GM23338 (cell line): ENCODE measurements around the gene ABR. TPM values are rescaled to one million over a fixed set of nuclear protein-coding genes. Genes with fewer than 3 reads are reported as not detected.

ENCODE experiments used
- ATAC-seq: fragments of 200-7000 bp; cut with Tn5 transposase; 3 replicates; pipeline ENCODE4 v1.9.1; 2020
- DNase-seq: peaks from one replicate; pipeline ENCODE4 v3.0.0-alpha.2; 2015; ENCODE audit warnings: low spot score
- H2AFZ ChIP-seq: fragments of 200-600 bp; sonication (generic); 2 replicates; pipeline ENCODE4 v1.8.0; 2016; ENCODE audit warnings: antibody characterized with exemption, mild to moderate bottlenecking, moderate library complexity
- H3F3A ChIP-seq: fragments of 200-600 bp; sonication (generic); replicated peaks from 2 replicates; pipeline ENCODE4 v1.8.0; 2017; ENCODE audit warnings: antibody characterized with exemption, mixed run types, low read depth
- H3K27ac ChIP-seq: fragments of 200-600 bp; sonication (generic); 2 replicates; pipeline ENCODE4 v1.6.1; 2016; ENCODE audit warnings: low read depth
- H3K27me3 ChIP-seq: fragments of 200-600 bp; sonication (generic); 2 replicates; pipeline ENCODE4 v1.8.0; 2016; ENCODE audit warnings: mild to moderate bottlenecking, mixed run types, moderate library complexity; ENCODE audit not compliant: insufficient read depth
- H3K36me3 ChIP-seq: fragments of 200-600 bp; sonication (generic); 2 replicates; pipeline ENCODE4 v1.8.0; 2016; ENCODE audit warnings: mild to moderate bottlenecking; ENCODE audit not compliant: insufficient read depth
- H3K4me1 ChIP-seq: fragments of 200-600 bp; sonication (generic); 2 replicates; pipeline ENCODE4 v1.8.0; 2016; ENCODE audit warnings: mild to moderate bottlenecking, moderate library complexity; ENCODE audit not compliant: insufficient read depth
- H3K4me2 ChIP-seq: fragments of 200-600 bp; sonication (generic); 2 replicates; pipeline ENCODE4 v1.7.1; 2017; ENCODE audit warnings: mixed run types
- H3K4me3 ChIP-seq: fragments of 200-600 bp; sonication (generic); 2 replicates; pipeline ENCODE4 v1.6.1; 2016; ENCODE audit warnings: mixed run types
- H3K79me2 ChIP-seq: fragments of 200-600 bp; sonication (generic); replicated peaks from 2 replicates; pipeline ENCODE4 v1.8.0; 2017; ENCODE audit warnings: mild to moderate bottlenecking; ENCODE audit not compliant: insufficient read depth
- H3K9me2 ChIP-seq: fragments of 200-600 bp; sonication (generic); 2 replicates; pipeline ENCODE4 v1.8.0; 2017; ENCODE audit not compliant: insufficient read depth
- H4K20me1 ChIP-seq: fragments of 200-600 bp; sonication (generic); replicated peaks from 2 replicates; pipeline ENCODE4 v1.8.0; 2017; ENCODE audit warnings: mild to moderate bottlenecking; ENCODE audit not compliant: insufficient read depth
- H3K27ac Mint-ChIP-seq: 2 replicates; pipeline ENCODE4 v1.8.0; 2020; ENCODE audit warnings: inconsistent platforms, mild to moderate bottlenecking, moderate library complexity, mixed read lengths
- H3K27me3 Mint-ChIP-seq: 3 replicates; pipeline ENCODE4 v1.8.0; 2022; ENCODE audit warnings: low read depth, mild to moderate bottlenecking, moderate library complexity, mixed read lengths, inconsistent platforms; ENCODE audit not compliant: insufficient read depth, poor library complexity
- H3K36me3 Mint-ChIP-seq: 3 replicates; pipeline ENCODE4 v1.8.0; 2021; ENCODE audit warnings: low read depth, mild to moderate bottlenecking, inconsistent platforms, moderate library complexity, mixed read lengths
- H3K4me1 Mint-ChIP-seq: 3 replicates; pipeline ENCODE4 v1.8.0; 2020; ENCODE audit warnings: mild to moderate bottlenecking, inconsistent platforms, mixed read lengths
- H3K4me3 Mint-ChIP-seq: 3 replicates; pipeline ENCODE4 v1.8.0; 2021; ENCODE audit warnings: moderate library complexity, mild to moderate bottlenecking, inconsistent platforms, mixed read lengths
- H3K9me3 Mint-ChIP-seq: 3 replicates; pipeline ENCODE4 v1.8.0; 2020; ENCODE audit warnings: moderate library complexity, mild to moderate bottlenecking, inconsistent platforms, mixed read lengths
- STAT1 ChIP-seq: IDR thresholded peaks from one replicate; pipeline ENCODE4 v1.6.1; 2016; ENCODE audit warnings: antibody characterized with exemption; ENCODE audit not compliant: unreplicated experiment
- ZNF114 ChIP-seq: fragments of 250-450 bp; sonication (Bioruptor Pico); IDR thresholded peaks from 2 replicates; pipeline ENCODE4 v1.5.0; 2020; ENCODE audit warnings: mild to moderate bottlenecking, moderate library complexity
- polyA plus RNA-seq: library from polyadenylated mRNA; unstranded; fragments of >200 nt; fragmentation: Nextera tagmentation; extraction: Ambion mirVana; gene quantifications from 2 replicates; pipeline ENCODE4 v1.2.1, GENCODE V29; 2016
- total RNA-seq: library from RNA; depleted of rRNA; stranded (reverse); fragments of >200 nt; shearing (Covaris generic); gene quantifications from 2 replicates; pipeline ENCODE4 v1.2.3, GENCODE V29; 2014
- TF ChIP-seq, protein P1 (sequence below): fragments of 250-450 bp; sonication (Bioruptor Pico); IDR thresholded peaks from 2 replicates; pipeline ENCODE4 v1.5.0; 2020; ENCODE audit warnings: mild to moderate bottlenecking, moderate library complexity
- TF ChIP-seq, protein P2 (sequence below): IDR thresholded peaks from 2 replicates; pipeline ENCODE4 v1.6.1; 2016; ENCODE audit warnings: antibody characterized with exemption
- TF ChIP-seq, protein P3 (sequence below), 2 experiments: fragments of 200-600 bp in 1 of 2; sonication (generic) in 1 of 2; conservative IDR thresholded peaks; 2 replicates each; pipeline versions ENCODE4 v1.5.1 to v1.6.1; 2016 to 2017; ENCODE audit warnings: antibody characterized with exemption in 2 of 2, low read depth in 2 of 2, mild to moderate bottlenecking in 2 of 2, moderate library complexity in 1 of 2

ABR gene
- total and polyA plus RNA-seq, 2 experiments from 2014 or later: 15.0 to 27.7 TPM

DNA sequence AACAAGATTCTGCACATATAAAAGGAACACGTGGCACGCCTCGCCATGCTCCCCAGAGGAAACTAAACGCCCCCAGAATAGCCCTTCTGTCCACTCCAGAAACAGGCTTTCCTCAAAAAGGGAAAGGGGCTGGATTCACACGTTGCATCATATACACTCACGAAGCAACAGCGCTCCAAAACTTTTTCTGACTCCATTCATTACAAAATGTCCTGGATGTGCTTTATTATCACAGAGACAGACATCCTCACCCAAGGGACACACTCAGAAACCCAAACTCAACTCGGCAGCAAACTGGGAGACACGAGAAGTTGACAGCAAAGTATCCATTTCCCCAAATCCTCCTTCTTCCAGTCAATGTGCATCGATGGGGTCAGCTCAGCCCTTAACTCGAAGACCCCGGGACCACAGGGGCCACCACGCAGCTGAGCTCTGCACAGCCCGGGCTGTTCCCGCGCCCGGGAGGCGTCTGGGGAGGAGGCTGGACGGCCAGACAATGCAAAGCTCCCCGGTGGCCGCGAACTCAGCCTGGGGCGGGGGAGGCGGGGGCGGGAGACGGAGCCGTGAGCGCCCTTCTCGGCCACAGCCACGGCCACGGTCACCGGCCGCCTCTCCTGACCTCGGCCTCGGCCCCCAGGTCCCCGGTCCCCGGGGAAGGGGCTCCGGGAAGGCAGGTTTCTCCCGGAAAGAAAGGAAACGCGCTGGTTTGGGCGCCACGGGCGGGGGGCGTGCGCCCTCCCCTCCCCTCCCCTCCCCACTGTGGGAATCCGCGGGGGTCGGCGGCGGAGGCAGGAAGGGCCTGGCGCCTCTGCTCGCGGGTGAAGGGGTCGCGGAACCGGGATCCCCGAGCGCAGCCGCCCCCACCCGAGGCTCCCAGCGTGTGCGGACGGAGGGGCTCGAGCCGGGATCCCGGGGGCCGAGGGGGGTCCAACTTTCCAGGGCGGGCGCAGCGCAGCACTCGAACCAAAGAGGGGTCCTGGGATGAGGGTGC is 201.4 kb downstream of the ABR start:
- no peak overlapping the region for H3K27ac ChIP-seq
- H3K27me3 Mint-ChIP-seq: peaks cover 18% of the 10 kb centered on the region
- peak overlapping the region; percentile 75 for H3K27ac Mint-ChIP-seq
- no peaks in the 10 kb centered on the region for H3K27me3 ChIP-seq
- peaks cover 55% of the 10 kb centered on the region for H3K79me2 ChIP-seq
- ATAC-seq: peak; percentile 41
- no peak overlapping the region for H2AFZ ChIP-seq
- TF ChIP-seq, protein P1, sequence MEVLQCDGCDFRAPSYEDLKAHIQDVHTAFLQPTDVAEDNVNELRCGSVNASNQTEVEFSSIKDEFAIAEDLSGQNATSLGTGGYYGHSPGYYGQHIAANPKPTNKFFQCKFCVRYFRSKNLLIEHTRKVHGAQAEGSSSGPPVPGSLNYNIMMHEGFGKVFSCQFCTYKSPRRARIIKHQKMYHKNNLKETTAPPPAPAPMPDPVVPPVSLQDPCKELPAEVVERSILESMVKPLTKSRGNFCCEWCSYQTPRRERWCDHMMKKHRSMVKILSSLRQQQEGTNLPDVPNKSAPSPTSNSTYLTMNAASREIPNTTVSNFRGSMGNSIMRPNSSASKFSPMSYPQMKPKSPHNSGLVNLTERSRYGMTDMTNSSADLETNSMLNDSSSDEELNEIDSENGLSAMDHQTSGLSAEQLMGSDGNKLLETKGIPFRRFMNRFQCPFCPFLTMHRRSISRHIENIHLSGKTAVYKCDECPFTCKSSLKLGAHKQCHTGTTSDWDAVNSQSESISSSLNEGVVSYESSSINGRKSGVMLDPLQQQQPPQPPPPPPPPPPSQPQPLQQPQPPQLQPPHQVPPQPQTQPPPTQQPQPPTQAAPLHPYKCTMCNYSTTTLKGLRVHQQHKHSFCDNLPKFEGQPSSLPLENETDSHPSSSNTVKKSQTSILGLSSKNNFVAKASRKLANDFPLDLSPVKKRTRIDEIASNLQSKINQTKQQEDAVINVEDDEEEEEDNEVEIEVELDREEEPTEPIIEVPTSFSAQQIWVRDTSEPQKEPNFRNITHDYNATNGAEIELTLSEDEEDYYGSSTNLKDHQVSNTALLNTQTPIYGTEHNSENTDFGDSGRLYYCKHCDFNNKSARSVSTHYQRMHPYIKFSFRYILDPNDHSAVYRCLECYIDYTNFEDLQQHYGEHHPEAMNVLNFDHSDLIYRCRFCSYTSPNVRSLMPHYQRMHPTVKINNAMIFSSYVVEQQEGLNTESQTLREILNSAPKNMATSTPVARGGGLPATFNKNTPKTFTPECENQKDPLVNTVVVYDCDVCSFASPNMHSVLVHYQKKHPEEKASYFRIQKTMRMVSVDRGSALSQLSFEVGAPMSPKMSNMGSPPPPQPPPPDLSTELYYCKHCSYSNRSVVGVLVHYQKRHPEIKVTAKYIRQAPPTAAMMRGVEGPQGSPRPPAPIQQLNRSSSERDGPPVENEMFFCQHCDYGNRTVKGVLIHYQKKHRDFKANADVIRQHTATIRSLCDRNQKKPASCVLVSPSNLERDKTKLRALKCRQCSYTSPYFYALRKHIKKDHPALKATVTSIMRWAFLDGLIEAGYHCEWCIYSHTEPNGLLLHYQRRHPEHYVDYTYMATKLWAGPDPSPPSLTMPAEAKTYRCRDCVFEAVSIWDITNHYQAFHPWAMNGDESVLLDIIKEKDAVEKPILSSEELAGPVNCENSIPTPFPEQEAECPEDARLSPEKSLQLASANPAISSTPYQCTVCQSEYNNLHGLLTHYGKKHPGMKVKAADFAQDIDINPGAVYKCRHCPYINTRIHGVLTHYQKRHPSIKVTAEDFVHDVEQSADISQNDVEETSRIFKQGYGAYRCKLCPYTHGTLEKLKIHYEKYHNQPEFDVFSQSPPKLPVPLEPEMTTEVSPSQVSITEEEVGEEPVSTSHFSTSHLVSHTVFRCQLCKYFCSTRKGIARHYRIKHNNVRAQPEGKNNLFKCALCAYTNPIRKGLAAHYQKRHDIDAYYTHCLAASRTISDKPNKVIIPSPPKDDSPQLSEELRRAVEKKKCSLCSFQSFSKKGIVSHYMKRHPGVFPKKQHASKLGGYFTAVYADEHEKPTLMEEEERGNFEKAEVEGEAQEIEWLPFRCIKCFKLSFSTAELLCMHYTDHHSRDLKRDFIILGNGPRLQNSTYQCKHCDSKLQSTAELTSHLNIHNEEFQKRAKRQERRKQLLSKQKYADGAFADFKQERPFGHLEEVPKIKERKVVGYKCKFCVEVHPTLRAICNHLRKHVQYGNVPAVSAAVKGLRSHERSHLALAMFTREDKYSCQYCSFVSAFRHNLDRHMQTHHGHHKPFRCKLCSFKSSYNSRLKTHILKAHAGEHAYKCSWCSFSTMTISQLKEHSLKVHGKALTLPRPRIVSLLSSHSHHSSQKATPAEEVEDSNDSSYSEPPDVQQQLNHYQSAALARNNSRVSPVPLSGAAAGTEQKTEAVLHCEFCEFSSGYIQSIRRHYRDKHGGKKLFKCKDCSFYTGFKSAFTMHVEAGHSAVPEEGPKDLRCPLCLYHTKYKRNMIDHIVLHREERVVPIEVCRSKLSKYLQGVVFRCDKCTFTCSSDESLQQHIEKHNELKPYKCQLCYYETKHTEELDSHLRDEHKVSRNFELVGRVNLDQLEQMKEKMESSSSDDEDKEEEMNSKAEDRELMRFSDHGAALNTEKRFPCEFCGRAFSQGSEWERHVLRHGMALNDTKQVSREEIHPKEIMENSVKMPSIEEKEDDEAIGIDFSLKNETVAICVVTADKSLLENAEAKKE: no peak
- TF ChIP-seq STAT1: no peak
- no peak for TF ChIP-seq ZNF114
- TF ChIP-seq, protein P2, sequence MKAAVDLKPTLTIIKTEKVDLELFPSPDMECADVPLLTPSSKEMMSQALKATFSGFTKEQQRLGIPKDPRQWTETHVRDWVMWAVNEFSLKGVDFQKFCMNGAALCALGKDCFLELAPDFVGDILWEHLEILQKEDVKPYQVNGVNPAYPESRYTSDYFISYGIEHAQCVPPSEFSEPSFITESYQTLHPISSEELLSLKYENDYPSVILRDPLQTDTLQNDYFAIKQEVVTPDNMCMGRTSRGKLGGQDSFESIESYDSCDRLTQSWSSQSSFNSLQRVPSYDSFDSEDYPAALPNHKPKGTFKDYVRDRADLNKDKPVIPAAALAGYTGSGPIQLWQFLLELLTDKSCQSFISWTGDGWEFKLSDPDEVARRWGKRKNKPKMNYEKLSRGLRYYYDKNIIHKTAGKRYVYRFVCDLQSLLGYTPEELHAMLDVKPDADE: no peak
- TF ChIP-seq, protein P3, sequence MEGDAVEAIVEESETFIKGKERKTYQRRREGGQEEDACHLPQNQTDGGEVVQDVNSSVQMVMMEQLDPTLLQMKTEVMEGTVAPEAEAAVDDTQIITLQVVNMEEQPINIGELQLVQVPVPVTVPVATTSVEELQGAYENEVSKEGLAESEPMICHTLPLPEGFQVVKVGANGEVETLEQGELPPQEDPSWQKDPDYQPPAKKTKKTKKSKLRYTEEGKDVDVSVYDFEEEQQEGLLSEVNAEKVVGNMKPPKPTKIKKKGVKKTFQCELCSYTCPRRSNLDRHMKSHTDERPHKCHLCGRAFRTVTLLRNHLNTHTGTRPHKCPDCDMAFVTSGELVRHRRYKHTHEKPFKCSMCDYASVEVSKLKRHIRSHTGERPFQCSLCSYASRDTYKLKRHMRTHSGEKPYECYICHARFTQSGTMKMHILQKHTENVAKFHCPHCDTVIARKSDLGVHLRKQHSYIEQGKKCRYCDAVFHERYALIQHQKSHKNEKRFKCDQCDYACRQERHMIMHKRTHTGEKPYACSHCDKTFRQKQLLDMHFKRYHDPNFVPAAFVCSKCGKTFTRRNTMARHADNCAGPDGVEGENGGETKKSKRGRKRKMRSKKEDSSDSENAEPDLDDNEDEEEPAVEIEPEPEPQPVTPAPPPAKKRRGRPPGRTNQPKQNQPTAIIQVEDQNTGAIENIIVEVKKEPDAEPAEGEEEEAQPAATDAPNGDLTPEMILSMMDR (conservative IDR thresholded peaks at IDR 0.05; ENCODE audit: low read depth in 2 of 2): no peak
- H3K9me2 ChIP-seq: no peaks in the 10 kb centered on the region
- H3K4me3 Mint-ChIP-seq: peak overlapping the region; percentile 85
- DNase-seq: no peak
- peak overlapping the region; percentile 78 for H3K4me3 ChIP-seq
- peaks cover 42% of the 10 kb centered on the region for H3K4me1 Mint-ChIP-seq
- H3K9me3 Mint-ChIP-seq: no peaks in the 10 kb centered on the region; the same call in 2 of the 3 replicates
- peak overlapping the region; percentile 90 for H3K4me2 ChIP-seq
- H3K36me3 ChIP-seq: no peaks in the 10 kb centered on the region
- H3K36me3 Mint-ChIP-seq: no peaks in the 10 kb centered on the region; the same call in 2 of the 3 replicates
- peaks cover 21% of the 10 kb centered on the region for H4K20me1 ChIP-seq
- peaks cover 7% of the 10 kb centered on the region; the same call in 1 of the 2 replicates for H3F3A ChIP-seq
- H3K4me1 ChIP-seq: peaks cover 41% of the 10 kb centered on the region
